ENCODE data around the gene PUS1.
"Not testable (repeated sequence)": the region's sequence is repeated elsewhere in the genome, so short reads cannot be mapped to it uniquely, and the experiment has no call there.

The PUS1 gene

DNA sequence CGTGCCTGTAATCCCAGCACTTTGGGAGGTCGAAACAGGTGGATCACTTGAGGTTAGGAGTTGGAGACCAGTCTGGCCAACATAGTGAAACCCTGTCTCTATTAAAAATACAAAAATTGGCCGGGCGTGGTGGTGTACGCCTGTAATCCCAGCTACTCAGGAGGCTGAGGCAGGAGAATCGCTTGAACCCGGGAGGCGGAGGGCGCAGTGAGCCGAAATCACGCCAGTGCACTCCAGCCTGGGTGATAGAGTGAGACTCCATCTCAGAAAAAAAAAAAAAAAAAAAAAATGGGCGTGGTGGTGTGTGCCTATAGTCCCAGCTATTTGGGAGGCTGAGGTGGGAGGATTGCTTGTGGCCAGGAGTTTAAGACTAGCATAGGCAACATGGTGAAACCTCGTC lies 25.4 kb downstream of the PUS1 start:
- WGBS, result 97% methylated on average over 13 of the region's 13 CpGs
- H3K36me3 ChIP-seq (ENCODE audit: insufficient read depth, low read length); H3K27me3 ChIP-seq (ENCODE audit: insufficient read depth, low read length); H3K9me3 ChIP-seq (ENCODE audit: insufficient read depth, low read depth, low read length); H3K4me1 ChIP-seq (ENCODE audit: insufficient read depth, low read length); H3K27ac ChIP-seq (ENCODE audit: low read depth, low read length); H3K9ac ChIP-seq (ENCODE audit: low read depth, low read length); H3K4me3 ChIP-seq (ENCODE audit: low read length): not testable (repeated sequence)

DNA sequence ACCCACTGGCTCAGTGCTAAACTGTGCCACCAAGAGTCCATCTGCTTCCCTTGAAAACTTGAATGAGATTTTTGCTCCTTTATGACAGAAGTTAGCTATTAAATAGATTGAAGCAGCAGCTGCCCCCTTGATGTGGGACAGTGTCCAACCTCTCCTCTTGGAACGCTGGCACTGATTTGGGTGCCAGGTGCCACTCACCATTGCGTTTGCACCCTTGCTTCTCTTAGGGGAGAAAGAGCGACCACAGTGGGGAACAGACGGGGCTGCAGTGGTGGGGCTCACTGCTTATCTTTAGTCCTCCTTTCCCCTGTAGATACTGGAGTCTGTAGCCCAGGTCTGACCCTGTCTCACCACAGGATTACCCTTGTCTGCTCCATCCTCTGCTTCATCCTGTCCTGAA lies 30.0 kb downstream of the PUS1 start:
- Histone ChIP-seq H3K9me3 (ENCODE audit: insufficient read depth, low read depth, low read length) (no peaks in the 10 kb centered on the region), H3K27ac (ENCODE audit: low read depth, low read length) (no peak overlapping the region), H3K9ac (ENCODE audit: low read depth, low read length) (no peak overlapping the region), H3K4me1 (ENCODE audit: insufficient read depth, low read length) (peaks cover 7% of the 10 kb centered on the region), H3K4me3 (ENCODE audit: low read length) (no peak overlapping the region), H3K36me3 (ENCODE audit: insufficient read depth, low read length) (peaks cover 23% of the 10 kb centered on the region), H3K27me3 (ENCODE audit: insufficient read depth, low read length) (no peaks in the 10 kb centered on the region)
- 96% methylated on average over 4 of the region's 4 CpGs for WGBS

DNA sequence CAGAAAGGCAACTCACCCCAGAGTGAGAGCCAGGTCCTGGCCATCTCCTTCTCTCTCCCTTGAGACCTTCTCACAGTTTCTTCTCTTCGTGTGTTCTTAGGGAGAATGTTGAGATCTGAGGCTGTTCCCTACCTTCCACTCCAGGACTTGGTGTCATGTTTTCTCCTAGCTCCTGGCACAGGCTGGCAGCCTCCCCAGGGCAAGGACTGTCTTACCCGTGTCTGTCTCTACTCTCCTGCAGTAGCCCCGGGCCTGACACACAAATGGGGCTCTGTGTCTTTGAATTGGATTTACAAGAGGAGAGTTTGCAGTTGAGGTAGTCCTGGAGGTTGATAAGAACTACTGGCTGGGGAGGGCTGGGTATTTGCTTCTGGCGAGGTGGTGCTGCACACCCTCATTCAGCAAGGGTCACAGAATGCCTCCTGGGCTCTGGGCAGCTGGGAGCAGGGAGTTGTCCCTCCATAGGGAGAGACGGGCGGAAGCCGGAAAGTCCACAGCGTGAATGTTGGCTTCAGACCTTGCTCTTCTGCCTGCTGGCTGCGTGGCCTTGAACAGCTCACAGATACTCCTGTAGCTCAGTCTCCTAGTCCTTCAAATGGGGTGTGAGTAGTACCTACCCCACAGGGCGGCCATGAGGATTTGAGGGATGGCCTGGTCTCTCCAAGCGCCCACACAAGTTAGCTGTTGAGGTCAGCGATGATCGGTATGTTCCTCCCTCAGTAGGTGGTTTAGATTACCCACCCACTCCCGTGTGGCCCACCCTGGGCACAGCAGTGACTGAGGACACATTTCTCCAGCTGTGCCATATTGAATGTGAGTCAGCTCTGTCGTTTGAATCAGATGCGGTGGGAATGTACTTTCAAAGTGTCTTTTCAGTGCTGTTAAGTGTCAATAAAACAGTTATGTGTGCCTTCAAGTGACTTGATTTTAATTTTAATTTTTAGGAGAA lies 30.8 kb downstream of the PUS1 start:
- no peak overlapping the region for H3K4me3 ChIP-seq (ENCODE audit: low read length)
- H3K36me3 ChIP-seq (ENCODE audit: insufficient read depth, low read length), result peaks cover 27% of the 10 kb centered on the region
- WGBS, result 93% methylated on average over 16 of the region's 16 CpGs
- no peaks in the 10 kb centered on the region for H3K27me3 ChIP-seq (ENCODE audit: insufficient read depth, low read length)
- peaks cover 7% of the 10 kb centered on the region for H3K4me1 ChIP-seq (ENCODE audit: insufficient read depth, low read length)
- no peaks in the 10 kb centered on the region for H3K9me3 ChIP-seq (ENCODE audit: insufficient read depth, low read depth, low read length)
- H3K9ac ChIP-seq (ENCODE audit: low read depth, low read length), result no peak overlapping the region
- no peak overlapping the region for H3K27ac ChIP-seq (ENCODE audit: low read depth, low read length)

DNA sequence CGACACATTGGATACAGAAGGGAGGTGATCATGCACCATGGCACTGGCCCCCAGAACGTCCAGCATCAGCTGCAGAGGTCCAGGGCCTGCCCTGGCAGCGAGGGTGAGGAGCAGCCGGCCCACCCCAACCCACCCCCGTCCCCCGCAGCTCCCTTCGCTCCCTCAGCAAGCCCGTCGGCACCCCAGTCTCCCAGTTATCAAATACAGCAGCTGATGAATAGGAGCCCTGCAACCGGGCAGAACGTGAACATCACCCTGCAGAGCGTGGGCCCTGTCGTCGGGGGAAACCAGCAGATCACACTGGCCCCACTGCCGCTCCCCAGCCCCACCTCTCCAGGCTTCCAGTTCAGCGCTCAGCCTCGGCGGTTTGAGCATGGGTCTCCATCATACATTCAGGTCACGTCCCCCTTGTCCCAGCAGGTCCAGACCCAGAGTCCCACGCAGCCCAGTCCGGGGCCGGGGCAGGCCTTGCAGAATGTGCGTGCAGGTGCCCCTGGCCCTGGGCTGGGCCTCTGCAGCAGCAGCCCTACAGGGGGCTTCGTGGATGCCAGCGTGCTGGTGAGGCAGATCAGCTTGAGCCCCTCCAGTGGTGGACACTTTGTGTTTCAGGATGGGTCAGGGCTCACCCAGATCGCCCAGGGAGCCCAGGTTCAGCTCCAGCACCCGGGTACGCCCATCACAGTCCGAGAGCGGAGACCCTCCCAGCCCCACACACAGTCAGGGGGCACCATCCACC lies 31.7 kb downstream of the PUS1 start:
- H3K9me3 ChIP-seq (ENCODE audit: insufficient read depth, low read depth, low read length); H3K4me1 ChIP-seq (ENCODE audit: insufficient read depth, low read length); H3K9ac ChIP-seq (ENCODE audit: low read depth, low read length); H3K27me3 ChIP-seq (ENCODE audit: insufficient read depth, low read length); H3K4me3 ChIP-seq (ENCODE audit: low read length); H3K27ac ChIP-seq (ENCODE audit: low read depth, low read length): not testable (repeated sequence)
- 94% methylated on average over 17 of the region's 30 CpGs for WGBS
- H3K36me3 ChIP-seq (ENCODE audit: insufficient read depth, low read length), result peaks cover 31% of the 10 kb centered on the region

DNA sequence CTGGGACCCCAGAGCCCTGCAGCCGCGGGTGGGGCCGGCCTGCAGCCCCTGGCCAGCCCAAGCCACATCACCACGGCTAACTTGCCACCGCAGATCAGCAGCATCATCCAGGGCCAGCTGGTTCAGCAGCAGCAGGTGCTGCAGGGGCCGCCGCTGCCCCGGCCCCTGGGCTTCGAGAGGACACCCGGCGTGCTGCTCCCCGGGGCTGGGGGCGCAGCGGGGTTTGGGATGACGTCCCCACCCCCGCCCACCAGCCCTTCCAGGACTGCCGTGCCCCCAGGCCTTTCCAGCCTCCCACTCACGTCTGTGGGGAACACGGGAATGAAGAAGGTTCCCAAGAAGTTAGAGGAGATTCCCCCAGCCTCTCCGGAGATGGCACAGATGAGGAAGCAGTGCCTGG lies 32.3 kb downstream of the PUS1 start:
- H3K27ac ChIP-seq (ENCODE audit: low read depth, low read length); H3K27me3 ChIP-seq (ENCODE audit: insufficient read depth, low read length); H3K9ac ChIP-seq (ENCODE audit: low read depth, low read length); H3K4me1 ChIP-seq (ENCODE audit: insufficient read depth, low read length); H3K9me3 ChIP-seq (ENCODE audit: insufficient read depth, low read depth, low read length); H3K4me3 ChIP-seq (ENCODE audit: low read length): not testable (repeated sequence)
- WGBS, result 95% methylated on average over 6 of the region's 20 CpGs
- peaks cover 31% of the 10 kb centered on the region for H3K36me3 ChIP-seq (ENCODE audit: insufficient read depth, low read length)

DNA sequence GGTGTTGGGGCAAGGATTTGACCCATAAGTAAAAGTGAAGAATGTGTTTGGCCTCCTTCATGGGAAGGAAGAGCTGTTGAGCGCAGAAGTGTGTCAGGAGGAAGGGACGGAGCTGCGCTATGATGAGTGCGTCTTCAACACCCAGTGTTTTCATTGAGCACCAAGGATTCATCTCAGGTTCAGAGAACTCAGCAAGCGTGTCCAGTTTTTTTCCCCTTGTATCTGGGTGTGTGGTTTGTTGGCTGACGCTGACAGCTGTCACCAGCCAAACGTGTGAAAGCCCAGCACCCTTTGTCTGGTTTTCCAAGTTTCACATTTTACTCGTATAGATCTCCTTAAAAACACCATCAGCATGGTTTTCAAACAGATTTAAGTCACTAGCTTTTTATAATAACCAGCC lies 33.0 kb downstream of the PUS1 start:
- Histone ChIP-seq H3K9me3 (ENCODE audit: insufficient read depth, low read depth, low read length) (no peaks in the 10 kb centered on the region), H3K4me3 (ENCODE audit: low read length) (no peak overlapping the region), H3K4me1 (ENCODE audit: insufficient read depth, low read length) (peaks cover 7% of the 10 kb centered on the region), H3K9ac (ENCODE audit: low read depth, low read length) (no peak overlapping the region), H3K27ac (ENCODE audit: low read depth, low read length) (no peak overlapping the region), H3K36me3 (ENCODE audit: insufficient read depth, low read length) (peaks cover 31% of the 10 kb centered on the region), H3K27me3 (ENCODE audit: insufficient read depth, low read length) (no peaks in the 10 kb centered on the region)
- WGBS, result 98% methylated on average over 8 of the region's 8 CpGs

DNA sequence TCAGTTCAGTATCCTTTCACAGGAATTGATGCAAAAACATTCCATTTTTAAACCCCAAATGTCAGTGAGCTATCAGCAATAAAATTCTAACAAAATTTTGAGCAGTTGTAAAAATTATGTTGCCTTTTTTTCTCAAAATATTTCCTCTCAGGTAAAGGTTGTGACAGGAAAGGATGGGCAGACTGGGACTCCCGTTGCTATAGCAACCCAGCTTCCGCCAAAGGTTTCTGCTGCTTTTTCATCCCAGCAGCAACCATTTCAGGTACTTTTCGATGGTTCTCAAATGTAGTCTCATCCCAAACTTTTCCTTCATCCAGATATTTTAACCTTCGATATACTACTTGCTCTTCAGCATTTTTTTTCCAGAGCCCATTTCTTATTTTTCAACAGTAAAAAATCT lies 34.3 kb downstream of the PUS1 start:
- H3K27me3 ChIP-seq (ENCODE audit: insufficient read depth, low read length), result no peaks in the 10 kb centered on the region
- no peak overlapping the region for H3K27ac ChIP-seq (ENCODE audit: low read depth, low read length)
- H3K36me3 ChIP-seq (ENCODE audit: insufficient read depth, low read length), result peaks cover 31% of the 10 kb centered on the region
- no peak overlapping the region for H3K9ac ChIP-seq (ENCODE audit: low read depth, low read length)
- H3K4me1 ChIP-seq (ENCODE audit: insufficient read depth, low read length), result no peaks in the 10 kb centered on the region
- no peak overlapping the region for H3K4me3 ChIP-seq (ENCODE audit: low read length)
- H3K9me3 ChIP-seq (ENCODE audit: insufficient read depth, low read depth, low read length), result no peaks in the 10 kb centered on the region
- 89% methylated on average over 4 of the region's 4 CpGs for WGBS

DNA sequence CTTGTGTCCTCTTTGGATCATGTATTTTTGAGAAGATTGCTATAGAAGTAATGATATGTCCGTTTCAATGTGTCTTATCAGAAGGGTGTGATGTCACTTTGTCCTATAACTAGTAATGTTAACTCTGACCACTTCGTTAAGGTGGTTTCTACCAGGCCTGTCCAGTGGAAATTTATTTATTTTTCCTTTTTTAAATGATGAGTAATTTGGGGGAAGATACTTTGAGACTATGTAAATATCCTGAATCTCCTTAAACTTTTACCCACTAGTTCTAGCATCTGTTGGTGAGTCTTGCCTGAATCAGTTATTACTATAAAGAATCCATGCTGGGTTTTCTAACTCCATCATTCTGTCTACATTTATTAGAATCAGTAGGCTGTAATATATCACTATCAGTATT lies 36.0 kb downstream of the PUS1 start:
- no peaks in the 10 kb centered on the region for H3K4me1 ChIP-seq (ENCODE audit: insufficient read depth, low read length)
- H3K4me3 ChIP-seq (ENCODE audit: low read length), result no peak overlapping the region
- H3K9ac ChIP-seq (ENCODE audit: low read depth, low read length), result no peak overlapping the region
- H3K27ac ChIP-seq (ENCODE audit: low read depth, low read length), result no peak overlapping the region
- no peaks in the 10 kb centered on the region for H3K27me3 ChIP-seq (ENCODE audit: insufficient read depth, low read length)
- WGBS, result 98% methylated on average over 2 of the region's 2 CpGs
- no peaks in the 10 kb centered on the region for H3K9me3 ChIP-seq (ENCODE audit: insufficient read depth, low read depth, low read length)
- peaks cover 31% of the 10 kb centered on the region for H3K36me3 ChIP-seq (ENCODE audit: insufficient read depth, low read length)

DNA sequence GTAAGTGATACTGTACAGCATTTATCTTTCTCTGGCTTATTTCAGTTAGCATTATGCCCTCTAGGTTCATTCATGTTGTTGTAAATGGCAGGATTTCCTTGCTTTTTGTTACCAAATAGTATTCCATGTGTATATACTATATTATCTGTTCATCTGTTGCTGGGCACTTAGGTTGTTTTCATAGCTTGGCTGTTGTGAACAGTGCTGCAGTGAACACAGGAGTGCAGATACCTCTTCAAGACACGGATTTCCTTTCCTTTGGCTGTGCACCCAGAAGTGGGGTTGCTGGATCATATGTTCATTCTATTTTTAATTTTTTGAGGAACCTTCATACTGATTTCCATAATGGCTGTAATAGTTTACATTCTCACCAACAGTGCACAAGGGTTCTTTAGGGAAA lies 42.1 kb downstream of the PUS1 start:
- H3K4me1 ChIP-seq (ENCODE audit: insufficient read depth, low read length), result no peaks in the 10 kb centered on the region
- H3K27me3 ChIP-seq (ENCODE audit: insufficient read depth, low read length), result no peaks in the 10 kb centered on the region
- H3K36me3 ChIP-seq (ENCODE audit: insufficient read depth, low read length), result no peaks in the 10 kb centered on the region
- H3K27ac ChIP-seq (ENCODE audit: low read depth, low read length), result no peak overlapping the region
- no peak overlapping the region for H3K4me3 ChIP-seq (ENCODE audit: low read length)
- H3K9ac ChIP-seq (ENCODE audit: low read depth, low read length), result no peak overlapping the region
- WGBS, result 100% methylated on average over 1 of the region's 1 CpG
- H3K9me3 ChIP-seq (ENCODE audit: insufficient read depth, low read depth, low read length), result no peaks in the 10 kb centered on the region

DNA sequence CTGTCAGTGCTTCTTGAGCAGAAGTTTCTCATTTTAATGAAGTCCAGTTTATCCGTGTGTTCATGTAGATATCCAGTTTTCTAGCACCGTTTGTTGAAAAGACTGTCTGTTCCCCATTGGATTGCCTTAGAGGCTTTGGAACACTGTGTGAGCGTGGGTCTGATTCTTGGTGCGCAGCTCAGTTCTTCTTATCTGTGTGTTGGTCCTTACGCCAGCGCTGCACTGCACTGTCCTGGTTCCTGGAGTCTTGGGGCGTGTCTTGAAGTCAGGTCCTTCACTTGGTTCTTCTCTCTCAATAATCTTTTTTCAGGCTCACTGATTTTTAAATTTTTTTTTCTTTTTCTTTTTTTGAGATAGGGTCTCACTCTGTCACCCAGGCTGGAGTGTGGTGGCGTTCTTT lies 46.2 kb downstream of the PUS1 start:
- Histone ChIP-seq H3K27ac (ENCODE audit: low read depth, low read length) (no peak overlapping the region), H3K36me3 (ENCODE audit: insufficient read depth, low read length) (peaks cover 8% of the 10 kb centered on the region), H3K9me3 (ENCODE audit: insufficient read depth, low read depth, low read length) (no peaks in the 10 kb centered on the region), H3K4me3 (ENCODE audit: low read length) (no peak overlapping the region), H3K27me3 (ENCODE audit: insufficient read depth, low read length) (no peaks in the 10 kb centered on the region), H3K4me1 (ENCODE audit: insufficient read depth, low read length) (no peaks in the 10 kb centered on the region), H3K9ac (ENCODE audit: low read depth, low read length) (no peak overlapping the region)
- WGBS, result 96% methylated on average over 8 of the region's 8 CpGs

DNA sequence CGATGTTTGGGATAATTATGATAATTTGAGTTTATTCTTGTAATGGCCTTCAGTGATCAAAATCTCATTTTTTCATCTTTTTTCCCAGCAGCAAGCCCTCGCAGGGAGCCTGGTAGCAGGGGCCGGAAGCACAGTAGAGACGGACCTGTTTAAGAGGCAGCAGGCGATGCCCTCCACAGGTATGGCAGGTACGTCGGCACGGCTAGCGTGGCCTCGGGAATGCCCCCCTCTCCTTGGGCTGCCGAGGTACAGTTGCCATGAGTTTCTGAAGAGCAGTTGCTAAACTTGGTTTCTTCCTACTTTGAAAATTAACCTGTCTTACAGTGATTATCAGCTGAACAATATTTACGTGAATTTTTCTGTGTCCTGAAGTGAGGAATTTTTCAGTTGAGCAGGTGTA lies 50.5 kb downstream of the PUS1 start:
- no peaks in the 10 kb centered on the region for H3K27me3 ChIP-seq (ENCODE audit: insufficient read depth, low read length)
- no peak overlapping the region for H3K4me3 ChIP-seq (ENCODE audit: low read length)
- H3K9ac ChIP-seq (ENCODE audit: low read depth, low read length), result no peak overlapping the region
- H3K27ac ChIP-seq (ENCODE audit: low read depth, low read length), result no peak overlapping the region
- H3K4me1 ChIP-seq (ENCODE audit: insufficient read depth, low read length), result no peaks in the 10 kb centered on the region
- 96% methylated on average over 11 of the region's 12 CpGs for WGBS
- H3K9me3 ChIP-seq (ENCODE audit: insufficient read depth, low read depth, low read length), result no peaks in the 10 kb centered on the region
- H3K36me3 ChIP-seq (ENCODE audit: insufficient read depth, low read length), result peaks cover 47% of the 10 kb centered on the region
